Endothelial cell of umbilical vein (primary cell): Measurements from ENCODE around the gene GNAZ. TPM values are rescaled to one million over a fixed set of nuclear protein-coding genes. Genes with fewer than 3 reads are reported as not detected.

ENCODE experiments used
- BruUV-seq: library from RNA; stranded (reverse); fragments of 400-500 nt; replicated peaks from 2 replicates; lab custom pipeline; 2021; lab: Mats Ljungman, UMichigan
- CTCF ChIA-PET: fragments of 300-600, 350-600 bp; sonication (Branson Sonifier 250); formaldehyde crosslinking; loops from one replicate; lab custom pipeline; 2021; ENCODE audit warnings: antibody characterized with exemption, inconsistent platforms; lab: Charles Lee
- POLR2A ChIA-PET: fragments of 300-600, 350-600 bp; sonication (Branson Sonifier 250); formaldehyde crosslinking; loops from one replicate; lab custom pipeline; 2021; ENCODE audit warnings: antibody characterized with exemption, inconsistent platforms; lab: Charles Lee
- DNase-seq: peaks from one replicate; pipeline ENCODE4 v3.0.0-alpha.2; 2011; ENCODE audit warnings: low read depth, low spot score
- FAIRE-seq: peaks from 2 replicates; lab custom pipeline; 2011; peaks lifted over from hg19 to GRCh38; lab: Jason Lieb, UNC
- H2AFZ ChIP-seq: 2 replicates; pipeline ENCODE4 v1.6.0; 2012; ENCODE audit warnings: low read depth, low read length, control low read depth, inconsistent platforms
- H3K27ac ChIP-seq: 2 replicates; pipeline ENCODE4 v1.5.1; 2011; ENCODE audit warnings: low read depth, mild to moderate bottlenecking, control low read depth, low read length, moderate library complexity; ENCODE audit not compliant: insufficient read depth
- H3K27me3 ChIP-seq, 2 experiments: 2 replicates each; pipeline versions ENCODE4 v1.6.0 to v1.6.1; 2011; ENCODE audit warnings: low read length in 2 of 2, mixed read lengths in 1 of 2; ENCODE audit not compliant: control insufficient read depth in 2 of 2, insufficient read depth in 2 of 2
- H3K36me3 ChIP-seq, 2 experiments: 2 replicates in 1 of 2; 3 replicates in 1 of 2; pipeline ENCODE4 v1.5.1; 2011; ENCODE audit warnings: low read length in 2 of 2, mild to moderate bottlenecking in 1 of 2, moderate library complexity in 1 of 2; ENCODE audit not compliant: control insufficient read depth in 2 of 2, insufficient read depth in 2 of 2; ENCODE audit errors: extremely low read depth in 1 of 2
- H3K4me1 ChIP-seq: 3 replicates; pipeline ENCODE4 v1.5.1; 2011; ENCODE audit warnings: mild to moderate bottlenecking, low read length; ENCODE audit not compliant: control insufficient read depth, insufficient read depth; ENCODE audit errors: extremely low read depth
- H3K4me2 ChIP-seq: 2 replicates; pipeline ENCODE4 v1.6.1; 2011; ENCODE audit warnings: low read length, control low read depth, mixed read lengths; ENCODE audit not compliant: insufficient read depth
- H3K4me3 ChIP-seq, 3 experiments: fragments of 200-600 bp in 1 of 3; sonication (generic), shearing (Covaris generic) in 1 of 3; replicated peaks in 1 of 3; 2 replicates each; pipeline ENCODE4 v1.5.1; 2011 to 2016; ENCODE audit warnings: control low read depth in 3 of 3, low read length in 3 of 3, mild to moderate bottlenecking in 2 of 3, inconsistent platforms in 1 of 3, low read depth in 1 of 3, moderate library complexity in 1 of 3; ENCODE audit not compliant: insufficient read depth in 1 of 3
- H3K79me2 ChIP-seq: 2 replicates; pipeline ENCODE4 v1.6.0; 2012; ENCODE audit warnings: low read length, inconsistent platforms; ENCODE audit not compliant: control insufficient read depth, insufficient read depth
- H3K9ac ChIP-seq: replicated peaks from 2 replicates; pipeline ENCODE3; 2011; ENCODE audit warnings: low read length, control low read depth; ENCODE audit not compliant: insufficient read depth; ENCODE audit errors: extremely low read depth
- H3K9me1 ChIP-seq: replicated peaks from 3 replicates; pipeline ENCODE4 v1.6.0; 2011; ENCODE audit warnings: mild to moderate bottlenecking, low read length; ENCODE audit not compliant: control insufficient read depth, insufficient read depth; ENCODE audit errors: extremely low read depth
- H3K9me3 ChIP-seq: replicated peaks from 2 replicates; pipeline ENCODE4 v1.5.1; 2012; ENCODE audit warnings: low read length, inconsistent platforms; ENCODE audit not compliant: control insufficient read depth, insufficient read depth
- H4K20me1 ChIP-seq: replicated peaks from 2 replicates; pipeline ENCODE3; 2011; ENCODE audit warnings: mild to moderate bottlenecking, low read length; ENCODE audit not compliant: control insufficient read depth, insufficient read depth; ENCODE audit errors: extremely low read depth
- EZH2 ChIP-seq: IDR thresholded peaks from 2 replicates; pipeline ENCODE4 v1.6.1; 2012; ENCODE audit warnings: borderline replicate concordance, low read depth, mild to moderate bottlenecking, moderate library complexity, low read length, inconsistent platforms; ENCODE audit not compliant: severe bottlenecking
- FOS ChIP-seq: IDR thresholded peaks from 2 replicates; pipeline ENCODE4 v1.6.1; 2011; ENCODE audit warnings: mild to moderate bottlenecking, low read length, moderate library complexity, borderline replicate concordance; ENCODE audit not compliant: insufficient read depth
- GATA2 ChIP-seq: IDR thresholded peaks from 2 replicates; pipeline ENCODE4 v1.7.0; 2011; ENCODE audit warnings: low read depth, mild to moderate bottlenecking, moderate library complexity, mixed read lengths, low read length; ENCODE audit not compliant: insufficient read length, insufficient read depth
- JUN ChIP-seq: IDR thresholded peaks from 2 replicates; pipeline ENCODE4 v1.6.1; 2011; ENCODE audit warnings: borderline replicate concordance, low read depth; ENCODE audit not compliant: insufficient read length, insufficient read depth
- MYC ChIP-seq: IDR thresholded peaks from one replicate; pipeline ENCODE4 v1.6.1; 2011; ENCODE audit warnings: mild to moderate bottlenecking, low read depth, low read length
- POLR2A ChIP-seq: IDR thresholded peaks from 2 replicates; pipeline ENCODE4 v1.6.1; 2012; ENCODE audit warnings: low read depth, mild to moderate bottlenecking, control low read depth, low read length
- POLR2AphosphoS5 ChIP-seq: IDR thresholded peaks from 2 replicates; pipeline ENCODE4 v1.6.1; 2012; ENCODE audit warnings: low read depth, mild to moderate bottlenecking, control low read depth, low read length, moderate library complexity; ENCODE audit not compliant: insufficient read depth
- dilution Hi-C: fragments of 300-500 bp; cut with MboI; formaldehyde crosslinking; loops from one replicate; pipeline ENCODE4 v1.15.0; 2019; ENCODE audit warnings: low sequenced_read_pairs; ENCODE audit not compliant: extremely low pct_ligation_motif_present
- intact Hi-C: fragments of 100-400 bp; cut with micrococcal nuclease; formaldehyde crosslinking; loops from one replicate; pipeline ENCODE4 v1.10.0; 2022
- polyA plus RNA-seq, 4 experiments: library from polyadenylated mRNA; depleted of rRNA in 3 of 4; stranded (reverse) in 3 of 4; unstranded in 1 of 4; fragments of >200 nt; gene quantifications; 2 replicates each; pipeline versions ENCODE4 v1.2.1 to v1.2.3, GENCODE V29; 2011 to 2012; ENCODE audit warnings: missing spikeins in 1 of 4
- total RNA-seq: library from RNA; stranded (reverse); gene quantifications from 2 replicates; pipeline ENCODE4 v1.2.3, GENCODE V29; 2021
- TF ChIP-seq, protein P1 (sequence below), 2 donors: IDR thresholded peaks; 1 replicate in 1 of 2; 2 replicates in 1 of 2; pipeline ENCODE4 v1.5.1; 2011; ENCODE audit warnings: low read length in 2 of 2, mild to moderate bottlenecking in 2 of 2, moderate library complexity in 2 of 2, control low read depth in 1 of 2, inconsistent platforms in 1 of 2, low read depth in 1 of 2; ENCODE audit not compliant: insufficient read depth in 1 of 2; ENCODE audit errors: extremely low read depth in 1 of 2
- TF ChIP-seq, protein P2 (sequence below): IDR thresholded peaks from 2 replicates; pipeline ENCODE4 v1.6.1; 2011; ENCODE audit not compliant: insufficient read depth, insufficient read length

Gene GNAZ
- total and polyA plus RNA-seq, 2 donors (not counting 3 experiments of a cell fraction or from before 2014, with no cell fraction given): 0.44 to 0.86 TPM

DNA sequence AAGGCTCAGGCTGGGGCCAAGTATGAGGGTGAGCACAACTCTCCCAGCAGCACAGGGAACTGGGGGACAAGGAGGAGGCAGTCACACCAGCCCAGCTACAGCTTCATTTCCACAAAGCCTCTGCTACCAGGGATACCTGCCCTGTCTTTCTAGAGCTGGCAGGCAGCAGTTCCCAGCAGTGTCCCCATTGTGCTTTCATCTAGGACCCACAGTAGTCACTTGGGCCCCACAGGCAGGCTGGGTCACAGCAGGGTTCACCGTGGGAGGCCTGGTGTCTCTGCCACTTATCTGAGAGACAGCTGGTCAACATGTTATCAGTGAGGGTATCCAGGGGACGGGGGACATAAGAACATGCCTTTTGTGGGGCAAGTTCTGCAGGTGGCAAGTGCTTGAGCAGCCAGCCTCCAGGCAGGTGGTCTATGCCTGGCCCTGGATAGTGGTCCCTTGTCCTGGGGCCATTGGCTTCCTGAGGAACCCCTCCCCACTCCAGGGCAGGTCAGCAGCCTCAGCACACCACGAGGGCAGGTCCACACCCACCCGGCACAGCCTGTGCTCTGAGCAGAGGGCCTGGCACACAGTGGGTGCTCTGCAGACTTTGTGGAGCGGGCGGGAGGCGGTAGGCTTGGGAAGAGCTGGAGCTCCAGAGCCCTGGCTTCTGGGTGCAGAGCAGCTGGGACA, 29.9 kb downstream of the GNAZ start:
- POLR2A ChIA-PET: interaction anchor here (0.6 kb wide), 1 partner anchor 34 kb away, joined by 3 read pairs; no protein-coding TSS in a partner anchor
- dilution Hi-C loops: no loop called here
- no TSS peak for BruUV-seq

More for the DNA sequence above, 29.9 kb downstream of the GNAZ start:
- Histone ChIP-seq H3K9me3 (no peaks in the 10 kb centered on the region), H3K36me3 (no peaks in the 10 kb centered on the region), H3K79me2 (no peaks in the 10 kb centered on the region), H3K27ac (no peak overlapping the region), H3K9ac (no peak overlapping the region), H3K27me3 (no peaks in the 10 kb centered on the region), H2AFZ (no peak overlapping the region), H3K9me1 (no peaks in the 10 kb centered on the region), H4K20me1 (no peaks in the 10 kb centered on the region), H3K4me3 (no peak overlapping the region), H3K4me2 (no peak overlapping the region), H3K4me1 (no peaks in the 10 kb centered on the region)
- intact Hi-C loops: no loop called here
- TF ChIP-seq FOS (no peak), POLR2AphosphoS5 (no peak), EZH2 (no peak), MYC (no peak), POLR2A (no peak), GATA2 (no peak), JUN (no peak)
- TF ChIP-seq, protein P1, sequence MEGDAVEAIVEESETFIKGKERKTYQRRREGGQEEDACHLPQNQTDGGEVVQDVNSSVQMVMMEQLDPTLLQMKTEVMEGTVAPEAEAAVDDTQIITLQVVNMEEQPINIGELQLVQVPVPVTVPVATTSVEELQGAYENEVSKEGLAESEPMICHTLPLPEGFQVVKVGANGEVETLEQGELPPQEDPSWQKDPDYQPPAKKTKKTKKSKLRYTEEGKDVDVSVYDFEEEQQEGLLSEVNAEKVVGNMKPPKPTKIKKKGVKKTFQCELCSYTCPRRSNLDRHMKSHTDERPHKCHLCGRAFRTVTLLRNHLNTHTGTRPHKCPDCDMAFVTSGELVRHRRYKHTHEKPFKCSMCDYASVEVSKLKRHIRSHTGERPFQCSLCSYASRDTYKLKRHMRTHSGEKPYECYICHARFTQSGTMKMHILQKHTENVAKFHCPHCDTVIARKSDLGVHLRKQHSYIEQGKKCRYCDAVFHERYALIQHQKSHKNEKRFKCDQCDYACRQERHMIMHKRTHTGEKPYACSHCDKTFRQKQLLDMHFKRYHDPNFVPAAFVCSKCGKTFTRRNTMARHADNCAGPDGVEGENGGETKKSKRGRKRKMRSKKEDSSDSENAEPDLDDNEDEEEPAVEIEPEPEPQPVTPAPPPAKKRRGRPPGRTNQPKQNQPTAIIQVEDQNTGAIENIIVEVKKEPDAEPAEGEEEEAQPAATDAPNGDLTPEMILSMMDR (IDR thresholded peaks at IDR 0.05; ENCODE audit: extremely low read depth in 1 of 2, insufficient read depth in 1 of 2, low read depth in 1 of 2, low read length in 2 of 2): no peak
- TF ChIP-seq, protein P2, sequence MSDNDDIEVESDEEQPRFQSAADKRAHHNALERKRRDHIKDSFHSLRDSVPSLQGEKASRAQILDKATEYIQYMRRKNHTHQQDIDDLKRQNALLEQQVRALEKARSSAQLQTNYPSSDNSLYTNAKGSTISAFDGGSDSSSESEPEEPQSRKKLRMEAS: no peak
- FAIRE-seq: no peak
- CTCF ChIA-PET: interaction anchor here (1.3 kb wide), 1 partner anchor 677 kb away, joined by 3 read pairs; no protein-coding TSS in a partner anchor
- DNase-seq: no peak
